ENCODE measurements around the gene VN1R5.
"Not testable (repeated sequence)": the region's sequence is repeated elsewhere in the genome, so short reads cannot be mapped to it uniquely, and the experiment has no call there.

Gene VN1R5

DNA sequence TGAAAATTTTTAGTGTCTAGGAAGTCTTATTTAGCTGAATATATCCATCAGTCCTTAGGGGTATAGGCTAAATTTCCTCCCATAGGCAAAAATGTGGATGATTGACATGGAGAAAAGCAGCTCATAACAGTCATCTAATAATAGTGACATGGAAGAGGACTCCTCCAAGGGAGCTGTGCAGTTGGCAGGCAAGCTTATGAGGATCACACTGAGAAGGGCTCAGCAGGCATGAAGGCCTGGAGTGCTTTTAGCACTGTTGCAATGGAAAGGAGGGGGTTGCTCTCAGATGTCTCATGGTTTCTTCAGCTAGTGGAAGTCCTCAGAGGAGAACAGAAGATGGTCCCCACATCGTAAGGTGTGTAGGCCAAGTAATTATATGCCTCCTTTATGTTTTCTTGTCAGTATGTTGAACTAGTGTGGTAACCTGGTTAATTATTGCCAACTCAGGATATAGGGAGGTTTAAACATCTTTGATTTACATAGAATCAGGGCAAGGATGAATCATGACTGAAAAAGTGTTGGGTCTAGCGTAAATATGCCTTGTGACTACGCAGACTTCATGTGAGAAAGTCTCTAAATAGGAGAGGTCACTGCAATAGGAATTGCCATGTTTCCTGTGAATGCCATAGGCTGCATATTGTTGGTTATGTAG lies 18.9 kb downstream of the VN1R5 start:
- Histone ChIP-seq H3K9ac (ENCODE audit: low read depth, low read length) (no peak overlapping the region), H3K9me3 (replicated peaks; ENCODE audit: low read length) (no peaks in the 10 kb centered on the region), H3K4me2 (ENCODE audit: low read length) (no peak overlapping the region), H3K36me3 (ENCODE audit: insufficient read depth, low read length) (no peaks in the 10 kb centered on the region), H3K4me1 (ENCODE audit: control insufficient read depth, insufficient read depth, low read length) (no peaks in the 10 kb centered on the region), H3K4me3 (ENCODE audit: low read length) (no peak overlapping the region), H3K27me3 (ENCODE audit: control insufficient read depth, insufficient read depth, low read length) (no peaks in the 10 kb centered on the region)

DNA sequence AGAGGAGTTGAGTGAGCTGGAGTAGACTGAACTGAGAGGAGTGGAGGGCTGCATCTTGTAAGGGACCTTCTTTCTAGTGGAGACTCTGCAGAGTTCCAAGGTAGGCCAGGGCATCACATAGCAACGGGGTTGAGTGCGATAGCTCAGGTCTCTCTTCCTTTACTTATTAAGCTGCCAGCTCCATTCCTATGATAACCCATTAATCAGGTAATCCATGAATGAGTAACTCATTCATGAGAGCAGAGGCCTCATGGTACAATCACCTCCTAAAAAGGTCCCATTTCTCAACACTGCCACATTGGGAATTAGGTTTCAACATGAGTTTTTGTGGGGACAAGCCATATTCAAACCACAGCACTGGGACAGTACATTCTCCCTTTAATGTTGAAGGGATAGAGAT lies 21.3 kb downstream of the VN1R5 start:
- no peak overlapping the region for H3K9ac ChIP-seq (ENCODE audit: low read depth, low read length)
- no peak overlapping the region for H3K4me2 ChIP-seq (ENCODE audit: low read length)
- no peak overlapping the region for H3K4me3 ChIP-seq (ENCODE audit: low read length)
- no peaks in the 10 kb centered on the region for H3K9me3 ChIP-seq (replicated peaks; ENCODE audit: low read length)
- no peaks in the 10 kb centered on the region for H3K27me3 ChIP-seq (ENCODE audit: control insufficient read depth, insufficient read depth, low read length)
- no peaks in the 10 kb centered on the region for H3K36me3 ChIP-seq (ENCODE audit: insufficient read depth, low read length)
- H3K4me1 ChIP-seq (ENCODE audit: control insufficient read depth, insufficient read depth, low read length), result no peaks in the 10 kb centered on the region

DNA sequence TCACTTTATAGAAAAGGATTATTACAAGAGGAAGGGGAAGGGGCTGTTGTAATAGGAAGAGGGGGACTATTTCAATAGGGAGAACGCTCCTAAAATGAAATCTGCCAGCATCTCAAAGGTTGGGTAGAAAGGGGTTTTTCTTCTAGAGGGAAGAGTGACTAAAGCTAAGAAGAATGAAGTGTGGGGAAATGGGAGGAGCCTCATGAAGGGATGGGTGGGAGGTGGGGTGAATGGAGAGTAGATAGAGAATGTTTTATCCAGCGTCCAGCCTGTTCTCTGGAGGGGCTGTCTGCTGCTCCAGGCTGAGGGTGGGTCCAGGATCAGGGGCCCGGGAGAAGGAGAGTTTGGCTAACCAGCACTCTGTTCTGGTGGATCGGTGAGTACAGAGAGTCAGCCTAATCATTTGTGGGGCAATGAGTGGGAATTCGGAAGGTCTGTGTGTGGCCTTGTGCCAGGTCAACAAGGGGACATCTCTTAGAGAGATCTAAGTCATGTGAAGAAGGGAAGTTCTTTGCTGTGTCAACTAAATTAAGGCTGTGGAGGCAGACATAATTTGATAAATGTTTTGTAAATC lies 25.2 kb downstream of the VN1R5 start:
- Histone ChIP-seq H3K4me1 (ENCODE audit: control insufficient read depth, insufficient read depth, low read length) (no peaks in the 10 kb centered on the region), H3K4me2 (ENCODE audit: low read length) (no peak overlapping the region), H3K27me3 (ENCODE audit: control insufficient read depth, insufficient read depth, low read length) (no peaks in the 10 kb centered on the region), H3K9ac (ENCODE audit: low read depth, low read length) (no peak overlapping the region), H3K36me3 (ENCODE audit: insufficient read depth, low read length) (no peaks in the 10 kb centered on the region), H3K4me3 (ENCODE audit: low read length) (no peak overlapping the region), H3K9me3 (replicated peaks; ENCODE audit: low read length) (no peaks in the 10 kb centered on the region)

DNA sequence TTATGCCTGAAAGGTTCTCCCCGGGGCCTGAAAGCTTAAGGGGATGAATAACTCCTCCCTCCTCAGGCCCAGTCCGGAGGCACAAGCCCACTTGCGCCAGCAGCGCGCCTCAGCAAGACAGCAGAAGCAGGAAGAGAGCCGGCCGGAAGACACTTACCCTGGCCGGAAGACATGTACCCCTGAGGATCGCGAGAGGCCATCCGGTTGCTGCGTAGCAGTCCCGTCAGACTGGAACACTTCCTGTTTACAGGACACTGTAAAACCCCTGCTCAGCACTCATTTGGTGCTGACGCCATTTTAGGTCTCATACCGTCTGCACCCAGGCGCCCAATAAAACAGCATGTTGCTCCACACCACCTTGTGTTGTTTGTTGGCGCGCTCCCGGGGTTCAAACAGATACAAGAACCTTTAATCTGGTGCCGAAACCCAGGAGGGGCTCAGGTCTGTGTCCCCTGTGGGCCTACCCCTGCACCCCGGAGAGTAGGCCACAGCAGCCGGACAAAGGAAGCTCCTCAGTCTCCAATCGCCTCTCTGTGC lies 30.3 kb downstream of the VN1R5 start:
- no peaks in the 10 kb centered on the region for H3K36me3 ChIP-seq (ENCODE audit: insufficient read depth, low read length)
- H3K4me3 ChIP-seq (ENCODE audit: low read length), result no peak overlapping the region
- H3K9ac ChIP-seq (ENCODE audit: low read depth, low read length), result no peak overlapping the region
- H3K4me1 ChIP-seq (ENCODE audit: control insufficient read depth, insufficient read depth, low read length), result no peaks in the 10 kb centered on the region
- no peak overlapping the region for H3K4me2 ChIP-seq (ENCODE audit: low read length)
- H3K9me3 ChIP-seq (replicated peaks; ENCODE audit: low read length), result peaks cover 2% of the 10 kb centered on the region
- H3K27me3 ChIP-seq (ENCODE audit: control insufficient read depth, insufficient read depth, low read length), result no peaks in the 10 kb centered on the region

DNA sequence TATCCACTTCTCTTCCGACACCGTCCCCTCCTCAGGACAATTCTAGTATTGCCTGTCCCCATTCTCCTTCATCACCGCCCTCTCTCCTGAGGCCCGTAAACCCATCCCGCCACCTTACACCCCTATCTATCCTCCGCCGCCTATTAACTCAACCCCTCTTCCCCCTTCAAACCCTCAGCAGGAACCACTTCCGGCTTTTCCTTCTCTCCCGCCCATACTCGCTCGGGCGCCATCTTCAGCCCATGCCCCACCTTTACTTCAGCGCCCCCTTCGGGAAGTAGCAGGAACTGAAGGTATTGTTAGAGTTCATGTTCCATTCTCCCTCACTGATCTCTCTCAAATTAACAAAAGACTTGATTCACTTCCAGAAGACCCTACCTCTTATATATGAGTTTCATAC lies 31.6 kb downstream of the VN1R5 start:
- H3K9ac ChIP-seq (ENCODE audit: low read depth, low read length), result no peak overlapping the region
- H3K9me3 ChIP-seq (replicated peaks; ENCODE audit: low read length), result peaks cover 2% of the 10 kb centered on the region
- no peaks in the 10 kb centered on the region for H3K27me3 ChIP-seq (ENCODE audit: control insufficient read depth, insufficient read depth, low read length)
- H3K4me2 ChIP-seq (ENCODE audit: low read length), result no peak overlapping the region
- H3K4me1 ChIP-seq (ENCODE audit: control insufficient read depth, insufficient read depth, low read length), result no peaks in the 10 kb centered on the region
- H3K4me3 ChIP-seq (ENCODE audit: low read length), result no peak overlapping the region
- no peaks in the 10 kb centered on the region for H3K36me3 ChIP-seq (ENCODE audit: insufficient read depth, low read length)

DNA sequence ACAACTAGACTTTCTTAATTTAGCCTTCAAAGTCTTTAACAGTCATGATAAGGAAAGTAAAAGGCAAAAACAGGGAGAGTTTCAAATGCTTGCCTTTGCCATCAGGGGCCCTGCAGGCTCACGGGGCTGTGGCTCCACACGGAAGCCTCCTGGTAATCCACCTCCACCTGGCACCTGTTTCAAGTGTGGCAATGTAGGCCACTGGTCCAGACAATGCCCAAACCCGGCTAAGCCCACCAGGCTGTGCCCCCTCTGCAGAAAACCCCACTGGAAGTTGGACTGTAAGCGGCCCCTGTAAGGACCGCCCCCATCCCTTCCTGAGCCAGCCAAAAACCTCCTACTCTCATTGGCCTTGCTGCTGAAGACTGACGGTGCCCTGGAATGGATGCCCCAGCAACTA lies 32.5 kb downstream of the VN1R5 start:
- H3K9ac ChIP-seq (ENCODE audit: low read depth, low read length), result no peak overlapping the region
- H3K36me3 ChIP-seq (ENCODE audit: insufficient read depth, low read length), result no peaks in the 10 kb centered on the region
- no peaks in the 10 kb centered on the region for H3K4me1 ChIP-seq (ENCODE audit: control insufficient read depth, insufficient read depth, low read length)
- H3K9me3 ChIP-seq (replicated peaks; ENCODE audit: low read length), result peaks cover 2% of the 10 kb centered on the region
- no peak overlapping the region for H3K4me2 ChIP-seq (ENCODE audit: low read length)
- H3K27me3 ChIP-seq (ENCODE audit: control insufficient read depth, insufficient read depth, low read length), result no peaks in the 10 kb centered on the region
- no peak overlapping the region for H3K4me3 ChIP-seq (ENCODE audit: low read length)

DNA sequence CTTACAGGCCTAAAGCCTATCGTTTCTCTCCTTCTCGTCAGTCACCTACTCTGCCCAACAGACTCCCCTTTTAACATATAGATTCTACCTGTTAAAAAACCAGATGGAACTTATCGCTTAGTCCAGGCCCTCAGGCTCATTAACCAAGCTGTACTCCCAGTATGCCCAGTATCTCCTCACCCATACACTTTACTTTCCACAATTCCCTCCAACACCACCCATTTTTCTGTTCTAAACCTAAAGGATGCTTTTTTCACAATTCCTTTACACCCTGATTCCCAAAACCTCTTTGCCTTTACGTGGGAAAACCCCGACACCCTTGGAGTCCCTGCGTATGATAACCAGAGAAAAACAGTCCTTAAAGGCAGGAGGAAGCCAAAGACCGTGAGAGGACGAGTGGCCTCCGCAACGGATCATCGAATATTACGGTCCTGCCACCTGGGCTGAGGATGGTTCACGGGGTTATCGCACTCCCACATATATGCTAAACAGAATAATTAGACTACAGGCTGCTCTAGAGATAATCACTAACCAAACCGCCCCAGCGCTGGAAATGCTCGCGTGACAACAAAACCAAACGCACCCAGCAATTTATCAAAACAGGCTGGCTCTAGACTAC lies 33.5 kb downstream of the VN1R5 start:
- H3K4me1 ChIP-seq (ENCODE audit: control insufficient read depth, insufficient read depth, low read length); H3K27me3 ChIP-seq (ENCODE audit: control insufficient read depth, insufficient read depth, low read length); H3K36me3 ChIP-seq (ENCODE audit: insufficient read depth, low read length); H3K9ac ChIP-seq (ENCODE audit: low read depth, low read length); H3K9me3 ChIP-seq (replicated peaks; ENCODE audit: low read length); H3K4me2 ChIP-seq (ENCODE audit: low read length); H3K4me3 ChIP-seq (ENCODE audit: low read length): not testable (repeated sequence)

DNA sequence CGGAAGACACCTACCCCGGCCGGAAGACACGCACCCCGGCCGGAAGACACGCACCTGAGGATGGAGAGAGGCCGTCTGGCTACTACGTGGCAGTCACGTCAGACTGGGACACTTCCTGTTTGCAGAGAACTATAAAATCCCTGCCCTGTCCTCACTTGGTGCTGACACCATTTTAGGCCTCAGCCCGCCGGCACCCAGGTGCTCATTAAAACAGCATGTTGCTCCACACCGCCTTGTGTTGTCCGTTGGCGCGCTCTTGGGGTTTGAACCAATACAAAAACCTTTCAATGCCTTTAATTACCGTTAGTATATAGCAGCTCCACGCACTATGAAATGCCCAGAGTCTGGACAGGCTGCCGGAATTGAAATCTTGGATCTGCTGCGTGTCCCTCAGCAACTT lies 34.7 kb downstream of the VN1R5 start:
- Histone ChIP-seq H3K36me3 (ENCODE audit: insufficient read depth, low read length) (no peaks in the 10 kb centered on the region), H3K4me3 (ENCODE audit: low read length) (no peak overlapping the region), H3K4me1 (ENCODE audit: control insufficient read depth, insufficient read depth, low read length) (peaks cover 9% of the 10 kb centered on the region), H3K9me3 (replicated peaks; ENCODE audit: low read length) (peaks cover 2% of the 10 kb centered on the region), H3K27me3 (ENCODE audit: control insufficient read depth, insufficient read depth, low read length) (no peaks in the 10 kb centered on the region), H3K4me2 (ENCODE audit: low read length) (no peak overlapping the region), H3K9ac (ENCODE audit: low read depth, low read length) (no peak overlapping the region)

DNA sequence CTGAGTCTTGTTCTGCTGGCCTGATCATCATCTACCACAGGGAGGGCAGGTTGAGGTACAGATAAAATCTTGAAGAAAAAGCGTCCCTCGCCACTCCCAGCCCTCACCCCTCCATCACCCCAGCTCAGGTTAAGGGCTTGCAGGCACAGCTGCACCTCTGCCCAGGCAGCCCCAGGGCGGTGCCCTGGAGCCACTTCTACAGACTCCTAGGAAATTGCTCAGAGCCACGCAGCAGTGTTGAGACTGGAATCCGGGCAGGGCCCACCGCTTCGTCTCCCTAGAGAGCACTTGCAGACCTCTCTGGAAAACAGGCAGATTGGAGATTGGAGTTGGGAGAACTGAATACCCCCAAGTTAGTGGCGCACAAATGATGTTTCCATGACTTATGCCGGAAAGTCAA lies 35.3 kb downstream of the VN1R5 start:
- no peak overlapping the region for H3K4me2 ChIP-seq (ENCODE audit: low read length)
- no peaks in the 10 kb centered on the region for H3K27me3 ChIP-seq (ENCODE audit: control insufficient read depth, insufficient read depth, low read length)
- no peaks in the 10 kb centered on the region for H3K36me3 ChIP-seq (ENCODE audit: insufficient read depth, low read length)
- peaks cover 2% of the 10 kb centered on the region for H3K9me3 ChIP-seq (replicated peaks; ENCODE audit: low read length)
- H3K4me1 ChIP-seq (ENCODE audit: control insufficient read depth, insufficient read depth, low read length), result peaks cover 9% of the 10 kb centered on the region
- no peak overlapping the region for H3K4me3 ChIP-seq (ENCODE audit: low read length)
- no peak overlapping the region for H3K9ac ChIP-seq (ENCODE audit: low read depth, low read length)

DNA sequence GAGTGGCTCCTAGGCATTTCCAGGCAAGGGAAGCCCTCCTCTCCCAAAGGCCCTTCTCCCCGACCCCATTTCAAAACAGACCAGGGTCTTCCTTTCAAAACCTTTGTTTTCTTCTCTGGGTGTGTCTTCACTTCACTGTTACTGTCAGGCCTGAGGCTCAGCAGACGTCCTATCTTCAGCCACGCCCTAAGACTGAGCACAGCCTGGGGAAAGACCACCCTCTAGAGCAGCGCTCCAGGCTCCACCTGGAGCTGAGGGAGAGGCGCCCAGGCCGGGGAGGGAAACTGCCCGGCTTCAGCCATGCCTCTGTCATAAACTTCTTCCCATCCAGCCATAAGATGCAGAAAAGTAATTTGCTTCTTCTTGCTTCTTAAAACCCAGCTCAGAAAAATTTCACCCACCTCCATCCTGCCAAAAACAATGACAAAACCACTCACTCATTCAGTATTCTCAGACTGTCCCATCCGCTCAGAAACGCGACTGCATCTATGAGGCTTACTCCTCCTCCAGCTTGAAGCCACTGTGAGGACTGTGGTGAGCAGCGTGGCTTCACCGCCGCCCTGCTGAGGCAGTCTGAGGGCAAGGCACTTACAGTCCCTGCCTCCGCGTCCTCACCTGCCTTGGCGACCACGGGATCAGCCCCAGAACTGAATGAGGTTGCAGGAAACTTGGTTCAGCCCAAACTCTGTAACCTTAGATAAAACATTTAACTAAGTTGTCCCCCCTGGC lies 36.1 kb downstream of the VN1R5 start:
- Histone ChIP-seq H3K4me2 (ENCODE audit: low read length) (no peak overlapping the region), H3K36me3 (ENCODE audit: insufficient read depth, low read length) (no peaks in the 10 kb centered on the region), H3K27me3 (ENCODE audit: control insufficient read depth, insufficient read depth, low read length) (no peaks in the 10 kb centered on the region), H3K4me1 (ENCODE audit: control insufficient read depth, insufficient read depth, low read length) (peaks cover 9% of the 10 kb centered on the region), H3K9me3 (replicated peaks; ENCODE audit: low read length) (peaks cover under 1% of the 10 kb centered on the region), H3K4me3 (ENCODE audit: low read length) (no peak overlapping the region), H3K9ac (ENCODE audit: low read depth, low read length) (no peak overlapping the region)

GRCh38 chr1:247293047-247293446 lies 37.2 kb downstream of the VN1R5 start:
- no peak overlapping the region for H3K4me3 ChIP-seq (ENCODE audit: low read length)
- H3K4me1 ChIP-seq (ENCODE audit: control insufficient read depth, insufficient read depth, low read length), result peaks cover 9% of the 10 kb centered on the region
- no peaks in the 10 kb centered on the region for H3K27me3 ChIP-seq (ENCODE audit: control insufficient read depth, insufficient read depth, low read length)
- no peaks in the 10 kb centered on the region for H3K36me3 ChIP-seq (ENCODE audit: insufficient read depth, low read length)
- no peaks in the 10 kb centered on the region for H3K9me3 ChIP-seq (replicated peaks; ENCODE audit: low read length)
- no peak overlapping the region for H3K9ac ChIP-seq (ENCODE audit: low read depth, low read length)
- H3K4me2 ChIP-seq (ENCODE audit: low read length), result no peak overlapping the region

All from skeletal muscle satellite cell (primary cell).